NCI-H128 (cell line): ENCODE measurements around the gene TATDN2.
"Not testable (repeated sequence)": the region's sequence is repeated elsewhere in the genome, so short reads cannot be mapped to it uniquely, and the experiment has no call there.

ENCODE experiments used
- DNase-seq: peaks from one replicate; lab custom pipeline; 2025; ENCODE audit not compliant: unreplicated experiment; lab: John Stamatoyannopoulos, UW

TATDN2 gene

GRCh38 chr3:10266936-10267335 is 18.7 kb downstream of the TATDN2 start:
- not testable (repeated sequence) for DNase-seq

- no peak for DNase-seq
Measured at GRCh38 chr3:10268116-10268515, 19.9 kb downstream of the TATDN2 start.

GRCh38 chr3:10268930-10269329 is 20.7 kb downstream of the TATDN2 start:
- DNase-seq: no peak

GRCh38 chr3:10269443-10269842 is 21.2 kb downstream of the TATDN2 start:
- no peak for DNase-seq

GRCh38 chr3:10272476-10272875 is 24.2 kb downstream of the TATDN2 start:
- DNase-seq: not testable (repeated sequence)

GRCh38 chr3:10272977-10273376 is 24.7 kb downstream of the TATDN2 start:
- no peak for DNase-seq

GRCh38 chr3:10273702-10274305 is 25.5 kb downstream of the TATDN2 start:
- no peak for DNase-seq

- DNase-seq: no peak
Measured at GRCh38 chr3:10274601-10275000, 26.3 kb downstream of the TATDN2 start.

GRCh38 chr3:10277115-10277625 is 28.9 kb downstream of the TATDN2 start:
- no peak for DNase-seq

- no peak for DNase-seq
Measured at GRCh38 chr3:10278501-10278900, 30.2 kb downstream of the TATDN2 start.

- DNase-seq: no peak
Measured at GRCh38 chr3:10279384-10280176, 31.3 kb downstream of the TATDN2 start.

- DNase-seq: no peak
Measured at GRCh38 chr3:10280177-10280529, 31.9 kb downstream of the TATDN2 start.

- no peak for DNase-seq
Measured at GRCh38 chr3:10280571-10280970, 32.3 kb downstream of the TATDN2 start.

- no peak for DNase-seq
Measured at GRCh38 chr3:10281951-10282350, 33.7 kb downstream of the TATDN2 start.

- DNase-seq: no peak
Measured at GRCh38 chr3:10283638-10284037, 35.4 kb downstream of the TATDN2 start.

- DNase-seq: no peak
Measured at GRCh38 chr3:10284496-10284895, 36.2 kb downstream of the TATDN2 start.

GRCh38 chr3:10285272-10286132 is 37.2 kb downstream of the TATDN2 start:
- DNase-seq: no peak

- DNase-seq: no peak
Measured at GRCh38 chr3:10286133-10286524, 37.9 kb downstream of the TATDN2 start.

GRCh38 chr3:10286596-10287295 is 38.5 kb downstream of the TATDN2 start:
- no peak for DNase-seq

GRCh38 chr3:10287936-10288574 is 39.8 kb downstream of the TATDN2 start:
- DNase-seq: no peak

- DNase-seq: no peak
Measured at GRCh38 chr3:10288575-10288960, 40.3 kb downstream of the TATDN2 start.
